ENCODE measurements around the gene TREML4. TPM values are rescaled to one million over a fixed set of nuclear protein-coding genes. Genes with fewer than 3 reads are reported as not detected.
"Not testable (repeated sequence)": the region's sequence is repeated elsewhere in the genome, so short reads cannot be mapped to it uniquely, and the experiment has no call there.

TREML4 gene
- polyA plus RNA-seq (ENCODE audit: insufficient read depth in 1 of 5, insufficient read length in 5 of 5, low replicate concordance in 1 of 5) = not detected
- long read RNA-seq, donor 1 = 0 reads
- long read RNA-seq, donor 2 = 0 reads
- long read RNA-seq, donor 3 = 0 reads
- long read RNA-seq, donor 4 = 0 reads
- long read RNA-seq, donor 5 = 0 reads
- long read RNA-seq, donor 6 = 0 reads
- long read RNA-seq, donor 7 = 0 reads
- long read RNA-seq, donor 8 = 0 reads

DNA sequence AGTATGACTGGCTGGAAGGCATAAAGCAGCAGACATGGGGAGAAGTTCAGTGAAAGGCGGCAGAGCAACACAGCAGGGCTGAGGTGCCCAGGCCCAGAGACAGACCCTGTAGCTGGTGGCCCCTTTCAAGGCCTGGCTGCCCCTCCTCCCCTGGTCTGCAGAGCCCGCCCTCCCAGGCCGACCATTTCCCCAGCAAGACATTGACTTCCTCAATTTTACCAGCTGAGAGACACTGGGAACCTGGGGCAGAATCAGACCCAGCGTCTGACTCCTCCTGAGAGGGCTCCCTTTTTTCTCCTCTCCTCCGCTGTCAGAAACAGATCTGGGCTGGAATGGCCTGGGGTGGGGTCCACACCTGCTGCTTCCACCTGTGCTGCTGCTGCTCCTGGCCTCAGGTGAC lies at the start of gene TREML4:
TSS of gene TREML4 (plus strand) at position 254 of the 400 bp plus-strand sequence. CDS start at position 333, 79 bp downstream.
- DNase-seq = no peak

GRCh38 chr6:41179163-41179562 lies 49.0 kb upstream of the TREML4 start:
- no peak for DNase-seq

DNA sequence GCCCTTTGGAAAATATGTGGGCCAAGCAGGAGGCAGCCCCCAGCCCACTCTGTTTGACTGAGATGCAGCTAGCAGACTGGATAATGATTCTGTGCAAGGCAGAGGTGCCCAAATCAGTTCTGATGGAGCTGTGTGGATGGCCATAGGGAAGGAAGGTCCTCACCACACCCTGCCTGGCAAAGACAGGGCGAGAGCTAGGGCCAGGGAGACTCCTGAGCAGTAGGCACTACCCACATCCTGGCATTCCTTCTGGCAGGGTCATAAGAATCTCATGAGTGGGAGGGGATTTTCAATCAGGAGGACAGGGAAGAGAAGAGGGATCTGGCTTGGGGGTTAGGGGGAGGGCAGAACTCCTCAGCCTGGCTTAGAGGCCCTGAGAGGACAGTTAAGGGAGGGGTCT lies 46.6 kb upstream of the TREML4 start:
- DNase-seq = no peak

DNA sequence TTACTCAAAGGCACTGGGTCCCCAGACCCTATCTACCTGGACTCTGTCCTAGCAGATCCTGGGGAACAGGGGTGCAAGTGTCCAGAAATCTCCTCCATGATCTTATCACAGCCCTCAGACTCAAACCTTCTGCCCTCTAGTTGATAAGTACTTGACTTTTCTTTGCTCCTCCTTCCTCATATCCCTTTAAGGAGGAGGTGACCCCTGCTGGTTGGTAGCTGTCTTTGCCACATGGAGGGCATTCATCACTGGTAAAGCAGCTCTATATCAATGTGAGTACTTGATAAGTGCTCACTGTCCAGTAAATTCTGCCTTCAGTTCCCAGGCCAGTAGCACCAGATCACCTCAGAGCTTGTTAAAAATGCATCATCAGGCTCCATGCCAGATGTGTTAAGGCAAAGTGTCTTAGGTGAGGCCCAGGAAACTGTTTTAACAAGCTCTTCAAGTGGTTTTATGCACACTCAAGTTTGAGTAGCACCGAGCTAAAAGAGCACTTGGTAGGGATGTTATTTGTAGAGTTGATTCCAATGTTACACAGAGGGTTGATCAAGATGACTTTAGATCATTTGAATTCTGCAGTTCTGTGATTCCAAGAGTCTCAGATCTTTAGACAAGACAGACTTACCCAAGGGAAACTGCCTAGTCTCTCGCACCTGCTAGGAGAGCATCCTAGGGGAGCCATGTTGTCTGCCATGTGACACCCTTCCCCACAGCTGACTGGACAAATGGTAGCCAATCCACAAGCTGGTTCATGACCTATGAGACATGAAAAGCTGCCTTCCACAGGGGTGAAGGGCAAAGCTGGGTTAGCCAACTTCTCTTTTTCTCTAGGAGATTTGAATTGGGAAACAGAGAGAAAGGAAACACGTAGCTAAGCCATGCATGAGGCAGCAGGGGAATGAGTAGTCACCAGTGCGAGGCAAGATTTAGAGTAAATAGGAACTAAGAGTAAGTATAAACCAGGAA lies 45.8 kb upstream of the TREML4 start:
- no peak for DNase-seq

- DNase-seq = no peak
These were observed 43.4 kb upstream of the TREML4 start for GRCh38 chr6:41184761-41185160.

DNA sequence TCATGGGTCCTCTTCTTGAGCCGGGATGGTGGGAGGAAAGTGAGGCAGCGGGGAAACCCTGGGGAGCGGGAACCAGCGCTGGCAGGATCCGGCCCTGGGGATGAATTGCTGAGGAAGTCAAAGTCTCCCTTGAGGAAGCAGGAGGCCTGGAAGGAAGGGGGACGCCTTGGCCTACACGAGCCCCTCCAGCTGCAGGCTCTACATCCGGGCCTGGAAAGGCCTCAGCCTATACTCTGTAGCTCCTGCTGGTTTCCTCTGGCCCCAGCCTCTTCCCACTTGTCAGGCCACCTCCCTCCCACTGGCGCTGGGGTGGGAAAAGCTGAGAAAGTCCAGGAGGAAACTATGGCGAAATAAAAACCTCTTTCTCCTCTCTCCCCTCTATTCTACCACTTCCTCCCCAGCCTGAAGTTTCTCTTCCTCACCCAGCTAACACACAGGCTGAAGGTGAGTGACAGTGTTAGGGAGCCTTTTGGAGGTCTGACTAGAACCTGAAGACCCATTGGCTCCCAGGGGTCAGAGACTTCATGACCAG lies 42.1 kb upstream of the TREML4 start:
- no peak for DNase-seq

DNA sequence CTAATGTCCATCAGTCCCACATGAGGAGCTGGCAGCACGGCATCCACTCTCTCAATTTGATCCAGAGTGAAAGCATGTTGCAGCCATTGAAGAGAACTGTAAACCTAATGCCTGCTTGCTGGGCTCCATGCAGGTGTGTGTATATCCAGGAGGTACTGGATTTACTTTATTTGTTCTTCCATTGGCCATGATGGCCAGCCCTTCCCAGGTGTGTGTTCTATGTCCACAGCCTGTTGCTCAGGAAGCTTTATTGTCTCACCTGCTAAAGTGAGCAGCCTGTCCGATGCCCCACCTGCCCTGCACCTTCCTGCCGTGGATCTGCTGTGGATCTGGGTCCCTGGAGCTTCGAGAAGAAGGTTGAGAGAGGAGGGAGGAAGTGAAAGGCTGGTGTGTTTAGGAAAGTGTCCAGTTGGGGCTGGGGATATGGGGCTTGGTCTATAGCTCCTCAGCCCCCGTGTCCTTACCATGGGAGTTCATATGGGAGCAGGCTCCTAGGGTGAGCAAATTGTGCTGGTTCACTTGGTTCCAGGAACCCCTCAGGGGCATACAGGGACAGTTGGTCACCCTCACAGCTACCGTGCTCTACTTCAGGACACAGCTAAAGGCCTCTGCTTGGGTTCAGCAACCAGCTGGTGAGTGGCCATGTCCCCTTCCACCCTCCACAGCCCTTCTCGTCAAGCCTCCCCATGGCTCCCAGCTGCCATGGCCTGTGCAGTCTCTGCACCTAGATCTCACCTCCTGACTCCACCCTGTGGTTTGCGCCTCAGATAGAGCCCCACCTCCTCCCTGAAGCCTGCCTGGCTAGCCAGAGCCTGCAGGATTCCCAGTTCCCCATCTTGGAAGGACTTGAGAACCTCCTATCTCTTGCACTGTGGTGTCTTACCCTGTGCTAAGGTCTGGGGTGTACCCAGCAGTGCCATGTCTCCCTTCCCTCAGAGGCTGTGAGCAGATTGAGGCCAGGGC lies 39.9 kb upstream of the TREML4 start:
- DNase-seq = no peak

DNA sequence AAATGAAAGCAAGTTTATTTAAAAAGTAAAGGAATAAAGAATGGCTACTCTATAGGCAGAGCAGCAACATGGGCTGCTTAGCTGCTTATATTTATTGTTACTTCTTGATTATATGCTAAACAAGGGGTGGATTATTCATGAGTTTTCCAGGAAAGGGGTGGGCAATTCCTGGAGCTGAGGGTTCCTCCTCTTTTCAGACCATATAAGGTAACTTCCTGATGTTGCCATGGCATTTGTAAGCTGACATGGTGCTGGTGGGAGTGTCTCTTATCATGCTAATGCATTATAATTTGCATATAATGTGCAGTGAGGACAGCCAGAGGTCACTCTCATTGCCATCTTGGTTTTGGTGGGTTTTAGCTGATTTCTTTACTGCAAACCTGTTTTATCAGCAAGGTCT lies 39.1 kb upstream of the TREML4 start:
- not testable (repeated sequence) for DNase-seq

- no peak for DNase-seq
These were observed 38.2 kb upstream of the TREML4 start for GRCh38 chr6:41189967-41190366.

DNA sequence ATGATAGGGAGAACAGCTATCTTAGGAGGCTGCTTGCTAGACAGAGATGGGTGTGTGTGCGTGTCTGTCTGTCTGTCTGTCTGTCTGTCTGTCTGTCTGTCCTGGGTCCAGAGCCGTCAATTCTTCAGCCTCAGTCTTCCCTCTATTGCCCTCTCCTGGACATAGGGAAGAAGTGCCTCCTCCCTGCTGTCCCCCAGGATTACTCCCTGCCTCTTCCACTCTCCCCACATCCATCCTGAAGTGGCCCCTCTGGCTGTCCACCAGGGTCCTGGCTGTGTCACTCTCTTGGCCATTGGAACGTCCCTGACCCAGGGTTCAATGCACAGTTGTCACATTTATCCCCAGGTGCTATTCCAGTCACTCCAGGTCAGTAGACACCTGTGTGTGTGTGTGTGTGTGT lies 37.4 kb upstream of the TREML4 start:
- DNase-seq = no peak

DNA sequence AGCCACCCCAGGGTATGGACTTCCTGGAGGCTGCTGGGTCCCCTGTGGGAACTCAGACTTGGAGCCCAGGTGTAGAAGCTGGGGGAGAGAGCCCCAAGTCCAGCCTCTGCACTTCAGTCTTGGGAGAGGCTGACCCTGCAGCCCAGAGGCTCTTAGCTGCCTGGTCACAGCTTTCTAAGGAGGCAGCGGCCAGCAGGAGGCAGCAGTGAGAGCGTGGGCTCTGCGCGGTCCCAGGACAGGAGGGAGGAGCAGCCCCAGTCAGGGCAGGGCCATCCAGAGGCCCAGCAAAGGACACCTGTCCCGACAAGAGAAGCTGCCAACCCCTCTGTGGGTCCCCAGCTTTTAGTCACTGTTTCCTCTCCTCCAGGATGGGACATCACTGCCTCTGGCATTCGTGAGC lies 36.6 kb upstream of the TREML4 start:
- DNase-seq = no peak

DNA sequence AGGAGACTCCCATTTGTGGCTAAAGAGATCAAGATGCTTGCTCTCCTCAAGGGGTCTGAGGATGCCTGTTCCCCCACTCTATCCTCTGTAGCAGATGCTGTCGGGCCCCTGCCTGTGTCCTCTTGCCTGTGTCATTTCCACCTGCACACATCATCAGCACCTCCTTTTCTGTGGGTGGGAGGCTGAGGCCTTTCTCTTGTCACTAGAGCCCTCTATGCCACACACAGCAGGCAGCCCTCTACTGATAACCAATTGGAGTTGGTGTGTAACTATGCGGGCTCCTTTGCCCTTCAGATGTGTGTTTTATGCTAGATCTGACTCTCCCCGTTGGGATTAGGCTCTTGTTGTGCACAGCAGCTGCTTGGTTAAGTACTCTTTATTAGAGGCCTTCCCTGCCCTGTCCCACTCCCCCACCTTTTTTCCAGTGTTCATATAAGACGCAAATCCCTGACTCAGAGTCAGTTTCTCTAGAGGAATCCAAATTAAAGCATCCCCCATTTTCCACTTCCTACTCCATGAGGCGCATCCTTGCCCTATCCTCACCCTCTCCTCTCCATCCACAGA lies 34.9 kb upstream of the TREML4 start:
- DNase-seq = no peak

GRCh38 chr6:41193884-41194283 lies 34.3 kb upstream of the TREML4 start:
- DNase-seq = no peak

- DNase-seq = no peak
These were observed 33.8 kb upstream of the TREML4 start for GRCh38 chr6:41194386-41194785.

DNA sequence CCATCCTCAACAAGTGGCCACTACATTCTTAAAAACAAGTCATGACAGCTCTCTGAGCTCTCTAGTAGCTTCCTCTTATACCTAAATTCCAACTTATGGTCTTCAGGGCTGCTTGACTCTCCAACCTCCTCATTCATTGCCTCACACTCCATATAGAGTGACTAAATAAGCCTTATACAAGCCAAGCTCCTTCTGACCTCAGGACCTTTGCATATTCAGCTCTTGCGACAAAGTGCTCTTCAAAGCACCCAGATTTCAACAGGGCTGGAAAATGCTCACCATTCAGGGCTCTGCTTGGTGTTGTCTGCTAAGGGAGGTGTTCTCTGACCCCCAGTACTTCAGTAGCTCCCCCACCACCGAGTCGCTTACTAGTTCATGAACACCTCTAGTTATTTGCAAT lies 30.9 kb upstream of the TREML4 start:
- no peak for DNase-seq

- DNase-seq = no peak
These were observed 28.4 kb upstream of the TREML4 start for GRCh38 chr6:41199552-41200246.

GRCh38 chr6:41200296-41200900 lies 27.8 kb upstream of the TREML4 start:
- DNase-seq = no peak

- DNase-seq = no peak
These were observed 27.0 kb upstream of the TREML4 start, which contains the start of gene TREML2 for GRCh38 chr6:41200901-41201763. Gene TREML2 (minus strand): TSS chr6:41201149. CDS start chr6:41201008, 141 bp downstream.

GRCh38 chr6:41201764-41202173 lies 26.4 kb upstream of the TREML4 start:
- no peak for DNase-seq

Data from right lung (tissue), 10 donors.